Effector memory CD4-positive, alpha-beta T cell (primary cell): ENCODE data around the gene JMJD4.
"Not testable (repeated sequence)": the region's sequence is repeated elsewhere in the genome, so short reads cannot be mapped to it uniquely, and the experiment has no call there.

Experiments
- DNase-seq, 3 donors: peaks; one replicate each; pipeline ENCODE4 v3.0.0-alpha.2; 2020
- H3K27ac ChIP-seq: 2 replicates; pipeline ENCODE4 v1.7.0; 2013; ENCODE audit warnings: mild to moderate bottlenecking, low read length, moderate library complexity; ENCODE audit not compliant: insufficient read depth, poor library complexity, severe bottlenecking
- H3K27me3 ChIP-seq: replicated peaks from 2 replicates; pipeline ENCODE4 v1.7.0; 2013; ENCODE audit warnings: mild to moderate bottlenecking, low read length; ENCODE audit not compliant: insufficient read depth, control insufficient read depth, poor library complexity, severe bottlenecking
- H3K36me3 ChIP-seq: 2 replicates; pipeline ENCODE4 v1.7.0; 2013; ENCODE audit warnings: mild to moderate bottlenecking, low read length, moderate library complexity; ENCODE audit not compliant: control insufficient read depth, insufficient read depth
- H3K4me1 ChIP-seq: 2 replicates; pipeline ENCODE4 v1.7.0; 2013; ENCODE audit warnings: low read length, mild to moderate bottlenecking; ENCODE audit not compliant: control insufficient read depth, insufficient read depth, poor library complexity, severe bottlenecking
- H3K4me3 ChIP-seq: 2 replicates; pipeline ENCODE4 v1.7.0; 2013; ENCODE audit warnings: low read length, low read depth, mild to moderate bottlenecking; ENCODE audit not compliant: insufficient read depth, poor library complexity, severe bottlenecking
- H3K9me3 ChIP-seq: 2 replicates; pipeline ENCODE4 v1.7.0; 2013; ENCODE audit warnings: mild to moderate bottlenecking, low read length, moderate library complexity; ENCODE audit not compliant: control insufficient read depth

JMJD4 gene

GRCh38 chr1:227726924-227727599, 8.0 kb downstream of the JMJD4 start:
- peaks cover 4% of the 10 kb centered on the region for H3K36me3 ChIP-seq

GRCh38 chr1:227726318-227726717, 8.8 kb downstream of the JMJD4 start:
- H3K36me3 ChIP-seq, result no peaks in the 10 kb centered on the region
- no peaks in the 10 kb centered on the region for H3K27me3 ChIP-seq
- no peak for DNase-seq
- H3K4me3 ChIP-seq, result no peak overlapping the region
- no peaks in the 10 kb centered on the region for H3K9me3 ChIP-seq
- H3K27ac ChIP-seq, result no peak overlapping the region
- H3K4me1 ChIP-seq, result peaks cover 11% of the 10 kb centered on the region

More at GRCh38 chr1:227726924-227727599, 8.0 kb downstream of the JMJD4 start:
- Histone ChIP-seq H3K27me3 (no peaks in the 10 kb centered on the region), H3K27ac (no peak overlapping the region), H3K4me1 (peaks cover 11% of the 10 kb centered on the region), H3K4me3 (no peak overlapping the region), H3K9me3 (no peaks in the 10 kb centered on the region)
- no peak for DNase-seq

GRCh38 chr1:227725046-227725445, 10.1 kb downstream of the JMJD4 start:
- Histone ChIP-seq H3K4me3 (no peak overlapping the region), H3K9me3 (peaks cover 6% of the 10 kb centered on the region), H3K4me1 (peaks cover 11% of the 10 kb centered on the region), H3K27me3 (no peaks in the 10 kb centered on the region), H3K27ac (no peak overlapping the region), H3K36me3 (no peaks in the 10 kb centered on the region)
- DNase-seq, result no peak

- H3K9me3 ChIP-seq, result peaks cover 6% of the 10 kb centered on the region
- no peak overlapping the region for H3K27ac ChIP-seq
- H3K36me3 ChIP-seq, result no peaks in the 10 kb centered on the region
- H3K4me3 ChIP-seq, result no peak overlapping the region
- no peak for DNase-seq
- H3K27me3 ChIP-seq, result no peaks in the 10 kb centered on the region
- peaks cover 4% of the 10 kb centered on the region for H3K4me1 ChIP-seq
Measured at GRCh38 chr1:227723474-227723873, 11.6 kb downstream of the JMJD4 start.

- peaks cover 6% of the 10 kb centered on the region for H3K9me3 ChIP-seq
- DNase-seq, result no peak
Measured at GRCh38 chr1:227718932-227719331, 16.2 kb downstream of the JMJD4 start.

GRCh38 chr1:227712648-227713047, 22.5 kb downstream of the JMJD4 start:
- H3K4me3 ChIP-seq, result no peak overlapping the region
- no peaks in the 10 kb centered on the region for H3K27me3 ChIP-seq
- H3K27ac ChIP-seq, result no peak overlapping the region
- no peaks in the 10 kb centered on the region for H3K9me3 ChIP-seq
- no peaks in the 10 kb centered on the region for H3K4me1 ChIP-seq
- no peak for DNase-seq
- H3K36me3 ChIP-seq, result no peaks in the 10 kb centered on the region

More at GRCh38 chr1:227718932-227719331, 16.2 kb downstream of the JMJD4 start:
- H3K27ac ChIP-seq, result no peak overlapping the region
- no peak overlapping the region for H3K4me3 ChIP-seq
- no peaks in the 10 kb centered on the region for H3K4me1 ChIP-seq
- H3K36me3 ChIP-seq, result no peaks in the 10 kb centered on the region
- H3K27me3 ChIP-seq, result no peaks in the 10 kb centered on the region

- H3K9me3 ChIP-seq, H3K4me1 ChIP-seq, H3K36me3 ChIP-seq, H3K27me3 ChIP-seq, H3K4me3 ChIP-seq, DNase-seq, H3K27ac ChIP-seq: not testable (repeated sequence)
Measured at GRCh38 chr1:227710474-227710873, 24.6 kb downstream of the JMJD4 start.

- Histone ChIP-seq H3K4me3 (no peak overlapping the region), H3K27me3 (no peaks in the 10 kb centered on the region), H3K4me1 (no peaks in the 10 kb centered on the region), H3K36me3 (no peaks in the 10 kb centered on the region), H3K27ac (no peak overlapping the region), H3K9me3 (peaks cover 4% of the 10 kb centered on the region)
- DNase-seq, result no peak
Measured at GRCh38 chr1:227709451-227709850, 25.7 kb downstream of the JMJD4 start.

GRCh38 chr1:227707846-227708245, 27.3 kb downstream of the JMJD4 start:
- peaks cover 4% of the 10 kb centered on the region for H3K9me3 ChIP-seq
- no peak overlapping the region for H3K4me3 ChIP-seq
- no peaks in the 10 kb centered on the region for H3K36me3 ChIP-seq
- no peaks in the 10 kb centered on the region for H3K4me1 ChIP-seq
- no peak overlapping the region for H3K27ac ChIP-seq
- H3K27me3 ChIP-seq, result no peaks in the 10 kb centered on the region
- DNase-seq, result no peak

GRCh38 chr1:227701631-227702030, 33.5 kb downstream of the JMJD4 start:
- H3K27me3 ChIP-seq, H3K4me3 ChIP-seq, H3K36me3 ChIP-seq, H3K27ac ChIP-seq, H3K9me3 ChIP-seq, H3K4me1 ChIP-seq, DNase-seq: not testable (repeated sequence)
